ENCODE measurements around the gene ZNF548. TPM values are rescaled to one million over a fixed set of nuclear protein-coding genes. Genes with fewer than 3 reads are reported as not detected.

ZNF548 gene
- total RNA-seq, 1 experiment from 2014 or later = 13.0 TPM

DNA sequence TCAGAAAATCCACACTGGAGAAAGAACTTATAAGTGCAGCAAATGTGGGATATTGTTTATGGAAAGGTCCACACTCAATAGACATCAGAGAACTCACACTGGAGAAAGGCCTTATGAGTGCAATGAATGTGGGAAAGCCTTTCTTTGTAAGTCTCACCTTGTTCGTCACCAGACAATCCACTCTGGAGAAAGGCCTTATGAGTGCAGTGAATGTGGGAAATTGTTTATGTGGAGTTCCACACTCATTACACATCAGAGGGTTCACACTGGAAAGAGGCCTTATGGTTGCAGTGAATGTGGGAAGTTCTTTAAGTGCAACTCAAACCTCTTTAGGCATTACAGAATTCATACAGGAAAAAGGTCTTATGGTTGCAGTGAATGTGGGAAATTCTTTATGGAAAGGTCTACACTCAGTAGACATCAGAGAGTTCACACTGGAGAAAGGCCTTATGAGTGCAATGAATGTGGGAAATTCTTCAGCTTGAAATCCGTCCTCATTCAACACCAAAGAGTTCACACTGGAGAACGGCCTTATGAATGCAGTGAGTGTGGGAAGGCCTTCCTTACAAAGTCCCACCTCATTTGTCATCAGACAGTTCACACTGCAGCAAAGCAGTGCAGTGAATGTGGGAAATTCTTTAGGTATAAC is 12.0 kb upstream of the ZNF548 start:
- no peak overlapping the region for H3K4me2 ChIP-seq (ENCODE audit: insufficient read depth, insufficient read length, low read length)
- no peaks in the 10 kb centered on the region; the same call in none of the 2 replicates for H3K27me3 Mint-ChIP-seq (ENCODE audit: low read depth)
- no peak overlapping the region for H3K23ac ChIP-seq (ENCODE audit: insufficient read length, low read depth, low read length)
- no peak for DNase-seq
- H3T11ph ChIP-seq (ENCODE audit: low read length) = no peak overlapping the region
- no peaks in the 10 kb centered on the region for H3K4me1 Mint-ChIP-seq
- no peaks in the 10 kb centered on the region for H3K27me3 ChIP-seq (ENCODE audit: insufficient read depth, low read length)
- H4K8ac ChIP-seq (replicated peaks; ENCODE audit: insufficient read length, low read depth, low read length) = no peak overlapping the region
- H3K36me3 Mint-ChIP-seq (ENCODE audit: insufficient read depth in 1 of 3, low read depth in 3 of 3) = peaks cover 48 to 63% (median 59%) of the 10 kb centered on the region in 3 experiments
- peaks cover 49 to 56% of the 10 kb centered on the region in 2 experiments for H3K9me3 Mint-ChIP-seq
- no peak overlapping the region for H2BK15ac ChIP-seq (ENCODE audit: low read depth, low read length)
- H2AFZ ChIP-seq (ENCODE audit: low read length) = no peak overlapping the region
- no peak overlapping the region for H2AK5ac ChIP-seq (ENCODE audit: insufficient read length, low read length)
- no peak overlapping the region for H3K14ac ChIP-seq (ENCODE audit: insufficient read depth, low read length)
- H3K27ac ChIP-seq (ENCODE audit: insufficient read length, low read depth, low read length) = no peak overlapping the region
- H3K9ac ChIP-seq (ENCODE audit: extremely low read depth, insufficient read length, low read length) = no peak overlapping the region
- H3K4ac ChIP-seq (ENCODE audit: low read depth, low read length) = no peak overlapping the region
- no peak overlapping the region for H2BK20ac ChIP-seq (ENCODE audit: low read depth, low read length, poor library complexity, severe bottlenecking)
- no peak overlapping the region for H2BK120ac ChIP-seq (ENCODE audit: low read depth, low read length, poor library complexity, severe bottlenecking)
- no peak overlapping the region for H3K56ac ChIP-seq (ENCODE audit: insufficient read length, low read depth, low read length)
- no peak overlapping the region for H2BK12ac ChIP-seq (ENCODE audit: insufficient read length, low read depth, low read length)
- H3K27ac Mint-ChIP-seq = no peak overlapping the region
- no peaks in the 10 kb centered on the region for H4K20me1 ChIP-seq (ENCODE audit: control insufficient read depth, insufficient read depth, insufficient read length)
- H4K5ac ChIP-seq (ENCODE audit: insufficient read length, low read depth, low read length) = no peak overlapping the region
- no peak overlapping the region for H2BK5ac ChIP-seq (ENCODE audit: insufficient read length, low read length)
- TF ChIP-seq, protein P1, sequence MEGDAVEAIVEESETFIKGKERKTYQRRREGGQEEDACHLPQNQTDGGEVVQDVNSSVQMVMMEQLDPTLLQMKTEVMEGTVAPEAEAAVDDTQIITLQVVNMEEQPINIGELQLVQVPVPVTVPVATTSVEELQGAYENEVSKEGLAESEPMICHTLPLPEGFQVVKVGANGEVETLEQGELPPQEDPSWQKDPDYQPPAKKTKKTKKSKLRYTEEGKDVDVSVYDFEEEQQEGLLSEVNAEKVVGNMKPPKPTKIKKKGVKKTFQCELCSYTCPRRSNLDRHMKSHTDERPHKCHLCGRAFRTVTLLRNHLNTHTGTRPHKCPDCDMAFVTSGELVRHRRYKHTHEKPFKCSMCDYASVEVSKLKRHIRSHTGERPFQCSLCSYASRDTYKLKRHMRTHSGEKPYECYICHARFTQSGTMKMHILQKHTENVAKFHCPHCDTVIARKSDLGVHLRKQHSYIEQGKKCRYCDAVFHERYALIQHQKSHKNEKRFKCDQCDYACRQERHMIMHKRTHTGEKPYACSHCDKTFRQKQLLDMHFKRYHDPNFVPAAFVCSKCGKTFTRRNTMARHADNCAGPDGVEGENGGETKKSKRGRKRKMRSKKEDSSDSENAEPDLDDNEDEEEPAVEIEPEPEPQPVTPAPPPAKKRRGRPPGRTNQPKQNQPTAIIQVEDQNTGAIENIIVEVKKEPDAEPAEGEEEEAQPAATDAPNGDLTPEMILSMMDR (conservative IDR thresholded peaks at IDR 0.05) = no peak
- WGBS (ENCODE audit: extremely low coverage, insufficient read length, low lambda C conversion rate) = no CpG with 5 or more reads among the region's 3 CpGs
- no peaks in the 10 kb centered on the region for H3K79me1 ChIP-seq (ENCODE audit: insufficient read depth, low read depth, low read length, poor library complexity, severe bottlenecking)
- no peak overlapping the region for H4K91ac ChIP-seq (ENCODE audit: insufficient read length, low read depth, low read length)
- H3K4me1 ChIP-seq (ENCODE audit: insufficient read depth, low read length) = no peaks in the 10 kb centered on the region
- H3K18ac ChIP-seq (ENCODE audit: insufficient read length, low read depth, low read length) = no peak overlapping the region
- no peaks in the 10 kb centered on the region for H3K23me2 ChIP-seq (ENCODE audit: insufficient read length, low read depth, low read length, poor library complexity, severe bottlenecking)
- H3K9me3 ChIP-seq (ENCODE audit: control insufficient read depth, low read depth, low read length) = peaks cover 29% of the 10 kb centered on the region
- H3K79me2 ChIP-seq (ENCODE audit: insufficient read depth, low read length) = no peaks in the 10 kb centered on the region
- no peak overlapping the region for H3K4me3 Mint-ChIP-seq
